Kidney glomerular epithelial cell (primary cell): ENCODE results near the gene DPP4.

Source experiments
- DNase-seq: peaks from one replicate; lab custom pipeline; 2025; lab: John Stamatoyannopoulos, UW

The DPP4 gene

DNA sequence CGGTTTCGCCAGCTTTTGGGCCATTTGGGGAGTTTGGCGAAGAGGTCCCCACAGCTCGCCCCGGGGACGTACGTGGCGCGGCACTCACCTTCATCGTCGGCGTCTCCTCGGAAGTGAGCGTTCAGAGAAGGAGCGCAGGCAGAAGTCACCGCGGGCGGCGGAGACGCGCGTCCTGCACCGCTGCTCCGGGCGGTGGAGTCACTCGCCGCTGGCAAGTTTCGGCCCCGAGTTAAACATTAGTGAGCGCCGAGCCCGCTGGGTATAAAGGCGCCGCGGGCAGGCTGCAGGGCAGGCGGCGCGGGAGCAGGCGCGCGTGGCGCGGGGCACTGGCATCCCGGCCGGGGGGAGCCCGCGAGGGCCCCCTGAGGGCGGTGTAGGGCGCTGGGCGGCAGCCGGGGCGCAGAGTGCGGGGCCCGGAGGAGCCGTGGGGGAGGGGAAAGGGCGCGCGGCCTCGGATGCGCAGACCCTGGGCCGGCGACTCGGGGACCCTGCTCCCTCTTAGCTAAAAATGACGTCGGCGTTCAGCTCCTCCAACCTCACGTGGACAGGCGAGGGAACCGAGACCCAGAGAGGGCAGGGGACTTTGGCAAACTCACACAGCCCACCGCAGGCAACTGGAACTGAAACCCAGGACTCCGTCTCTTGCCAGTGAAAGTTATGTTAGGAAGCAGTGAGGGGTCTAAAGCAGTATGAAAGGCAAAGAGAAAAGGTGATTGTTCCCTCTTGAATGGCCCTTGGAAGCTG lies at the start of gene DPP4:
Gene DPP4 (minus strand): TSS at position 328 of the 744 bp plus-strand sequence. CDS start 234 bp downstream, at position 94.
- DNase-seq = peak; percentile 35

DNA sequence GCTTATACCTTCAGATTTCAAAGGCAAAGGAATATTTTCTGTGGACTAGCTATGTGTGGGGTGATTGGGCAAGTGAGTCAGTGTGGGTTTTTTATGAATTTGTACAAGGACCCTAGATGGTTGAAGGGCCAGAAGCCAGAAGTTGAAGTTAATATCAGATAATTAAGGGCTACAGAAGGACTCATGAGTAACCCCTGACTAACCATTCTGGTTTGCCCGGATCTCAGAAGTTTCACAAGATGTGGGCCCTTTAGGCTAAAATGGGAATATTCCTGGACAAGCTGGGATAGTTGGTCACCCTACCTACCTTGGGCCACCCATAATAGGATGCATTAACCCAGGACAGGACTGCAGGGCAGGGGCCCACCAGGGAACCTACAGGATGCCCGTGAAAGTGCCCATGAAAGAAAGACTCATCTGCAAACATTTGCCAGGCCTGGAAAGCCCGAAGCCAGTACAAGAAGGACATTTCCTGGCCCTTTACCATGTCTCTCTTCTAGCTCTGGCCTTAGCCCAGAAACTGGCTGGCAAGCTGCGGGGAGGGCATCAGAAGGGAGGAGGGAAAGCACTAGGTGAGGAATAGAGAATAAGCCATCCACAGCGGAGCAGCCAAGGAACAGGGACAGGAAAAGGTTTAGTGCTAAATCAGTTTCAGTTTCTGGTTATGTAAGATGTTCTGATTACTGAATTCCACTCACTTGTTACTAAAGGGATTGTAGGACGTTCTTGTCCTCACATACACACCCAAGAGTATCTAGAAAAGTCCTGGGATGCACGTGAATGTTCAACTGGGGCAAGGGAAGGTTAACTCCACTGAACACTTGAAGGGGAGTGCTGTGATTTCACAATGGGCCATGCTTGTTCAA lies 44.4 kb upstream of the DPP4 start:
- DNase-seq = no peak

DNA sequence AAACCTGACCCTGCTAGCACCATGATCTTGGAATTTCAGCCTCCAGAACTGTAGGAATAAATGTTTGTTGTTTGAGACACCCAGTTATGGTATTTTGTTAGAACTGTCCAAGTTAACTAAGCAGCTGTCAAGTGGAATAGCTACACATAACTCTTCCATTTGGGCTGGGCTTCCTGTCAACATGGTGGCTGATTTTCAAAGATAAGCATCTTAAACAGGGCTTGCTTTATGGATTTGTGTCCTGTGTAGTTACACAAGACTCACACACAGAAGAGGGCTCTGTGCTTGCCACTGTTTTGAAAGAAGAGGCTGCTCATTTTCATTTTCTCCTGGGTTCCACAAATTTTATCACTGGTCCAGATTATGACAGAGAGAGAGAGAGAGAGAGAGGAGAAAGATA lies 42.3 kb upstream of the DPP4 start:
- no peak for DNase-seq

DNA sequence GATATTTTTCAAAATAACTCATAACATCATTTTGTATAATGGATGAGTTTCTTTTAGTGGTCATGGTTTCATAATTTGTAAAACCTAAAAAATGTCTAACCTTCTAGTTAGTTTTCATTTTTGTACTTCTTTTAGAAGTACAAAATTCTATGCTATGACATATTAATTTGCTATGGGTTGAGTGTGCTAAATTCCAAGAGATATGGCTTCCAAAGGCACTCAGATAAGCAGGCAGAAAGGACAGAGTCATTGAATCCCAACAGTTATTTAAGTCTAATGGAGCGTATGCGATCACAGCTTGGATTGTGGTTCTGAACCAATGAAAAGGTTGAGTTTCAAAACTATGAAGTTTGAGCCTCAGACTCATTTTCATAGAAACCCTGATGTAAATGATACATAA lies 41.1 kb upstream of the DPP4 start:
- no peak for DNase-seq

DNA sequence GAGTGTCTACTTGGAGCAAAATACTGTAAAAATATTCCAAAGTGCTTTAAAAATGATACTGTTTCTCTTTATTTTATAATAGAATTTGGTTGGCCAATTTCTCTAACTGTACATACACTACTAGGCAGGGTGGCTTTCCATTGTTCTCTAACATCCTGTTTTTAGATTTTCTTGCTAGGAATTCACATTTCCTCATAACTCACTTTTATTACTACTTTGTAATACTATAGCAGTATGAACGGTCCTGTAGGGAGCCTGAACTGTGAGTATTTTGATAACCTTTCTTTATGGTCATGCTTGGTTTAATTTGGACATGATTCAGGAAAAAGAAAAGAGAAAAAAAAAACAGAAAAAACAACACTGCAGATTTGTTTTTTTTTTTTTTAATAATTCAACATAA lies 40.3 kb upstream of the DPP4 start:
- peak; percentile 48 for DNase-seq

DNA sequence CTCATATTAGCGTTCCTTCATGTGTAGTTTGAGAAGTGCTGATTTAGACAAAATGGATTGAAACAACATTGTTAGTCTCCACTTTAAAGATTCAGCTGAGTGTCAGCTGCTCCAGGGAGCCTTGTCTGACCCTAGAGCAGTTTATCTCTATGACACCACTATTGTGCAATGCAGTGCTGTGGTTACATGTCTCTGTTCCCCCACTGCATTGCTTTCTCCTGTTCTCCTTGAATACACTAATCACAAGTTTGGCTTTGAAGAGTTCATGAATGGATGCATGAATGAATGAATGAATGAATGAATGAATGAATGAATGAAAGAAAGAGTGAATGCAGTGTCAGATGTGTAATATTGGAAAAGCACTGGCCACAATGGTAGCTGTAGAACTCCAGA lies 39.8 kb upstream of the DPP4 start:
- peak; percentile 69 for DNase-seq

DNA sequence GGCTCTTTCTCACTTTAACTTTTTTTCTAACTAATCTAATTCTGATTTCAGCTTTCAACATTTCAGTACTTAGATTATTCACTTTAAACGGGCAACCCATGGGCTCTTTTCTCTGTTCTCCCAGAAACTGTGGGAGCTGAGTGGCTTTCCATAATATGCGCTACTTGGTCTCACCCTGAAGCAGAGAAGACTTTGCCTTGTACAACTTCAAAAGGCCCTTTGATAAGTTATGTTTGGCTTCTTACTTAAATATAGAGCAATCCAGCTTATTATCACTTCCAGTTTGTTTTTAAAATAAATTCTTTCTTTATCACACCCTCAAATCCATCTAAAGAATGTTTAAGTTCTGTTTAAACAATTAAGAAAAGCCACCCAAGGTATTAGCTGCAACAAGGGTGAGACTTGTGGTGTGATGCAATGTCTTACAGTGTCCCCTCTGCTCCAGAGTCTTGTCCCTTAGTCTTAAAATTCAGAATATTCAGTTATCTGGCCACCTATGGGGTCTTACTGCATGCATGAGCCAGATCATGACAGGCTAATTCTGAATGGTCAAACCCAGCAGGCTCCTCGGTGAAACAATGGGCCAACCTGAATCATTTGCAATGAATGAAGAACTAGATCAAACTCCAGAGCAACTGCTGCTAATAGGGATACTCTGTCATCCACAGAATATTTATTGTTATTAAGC lies 39.2 kb upstream of the DPP4 start:
- DNase-seq = no peak

DNA sequence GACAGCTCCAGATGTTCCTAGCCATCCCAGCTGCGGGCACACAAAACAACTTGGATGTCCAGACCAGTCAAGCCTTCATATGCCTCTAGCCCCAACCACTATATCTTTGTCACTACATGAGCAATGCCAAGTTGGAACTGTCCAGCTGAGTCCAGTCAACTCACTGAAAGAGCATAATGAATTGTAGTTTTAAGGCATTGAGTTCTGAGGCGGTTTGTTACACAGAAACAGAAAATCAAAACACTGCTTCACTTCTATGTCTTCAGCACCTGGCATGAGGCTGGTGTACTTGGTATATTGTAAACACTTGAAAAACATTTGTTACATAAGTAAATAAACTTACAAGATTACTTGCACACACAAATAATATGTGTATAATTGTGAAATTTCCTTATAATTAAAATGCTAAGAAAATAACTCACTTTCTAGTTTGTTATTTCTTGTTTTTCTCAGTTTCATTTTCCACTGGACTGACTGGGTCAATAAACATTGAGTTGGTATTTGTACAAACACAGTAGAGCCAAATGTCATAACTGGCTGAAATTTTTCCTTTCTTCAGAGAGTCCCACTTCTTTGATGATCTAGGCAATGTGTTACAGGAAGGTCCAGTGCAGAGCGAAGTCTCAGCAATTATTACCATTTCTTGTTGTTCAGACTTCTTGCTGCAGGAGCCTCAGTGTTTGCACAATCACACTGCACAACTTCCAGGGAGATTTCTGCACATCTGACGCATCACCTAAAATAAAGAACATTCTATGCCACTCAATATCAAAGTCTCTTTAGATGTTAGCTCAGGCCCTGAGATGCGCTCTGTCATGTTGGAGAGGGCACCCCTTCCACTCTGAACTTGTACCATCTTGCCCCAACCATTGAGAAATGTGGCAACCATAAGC lies 38.2 kb upstream of the DPP4 start:
- no peak for DNase-seq

DNA sequence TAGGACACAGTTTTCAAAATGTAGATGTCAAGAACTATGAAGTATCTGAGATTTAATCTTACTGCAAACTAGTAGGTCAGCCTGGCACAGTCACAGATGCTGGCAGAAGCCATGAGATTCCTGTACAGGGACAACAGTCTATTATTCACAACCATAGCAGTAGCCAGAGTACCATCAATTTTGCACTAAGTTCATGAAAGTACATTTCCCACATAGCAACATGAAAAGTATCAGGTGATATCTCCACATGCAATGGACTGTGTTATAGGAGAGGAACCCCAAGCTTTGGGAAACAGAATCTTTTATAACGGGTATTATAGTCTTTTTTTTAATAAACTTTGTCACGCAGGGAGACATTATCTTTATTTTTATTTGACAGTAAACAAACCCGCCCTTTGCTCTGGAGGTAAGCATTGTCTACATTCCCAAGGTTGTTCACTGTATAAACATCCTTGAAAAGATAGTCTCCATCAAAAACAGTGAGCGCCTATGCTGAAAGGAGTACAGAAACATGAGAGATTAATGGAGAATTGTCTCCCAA lies 33.4 kb upstream of the DPP4 start:
- no peak for DNase-seq

DNA sequence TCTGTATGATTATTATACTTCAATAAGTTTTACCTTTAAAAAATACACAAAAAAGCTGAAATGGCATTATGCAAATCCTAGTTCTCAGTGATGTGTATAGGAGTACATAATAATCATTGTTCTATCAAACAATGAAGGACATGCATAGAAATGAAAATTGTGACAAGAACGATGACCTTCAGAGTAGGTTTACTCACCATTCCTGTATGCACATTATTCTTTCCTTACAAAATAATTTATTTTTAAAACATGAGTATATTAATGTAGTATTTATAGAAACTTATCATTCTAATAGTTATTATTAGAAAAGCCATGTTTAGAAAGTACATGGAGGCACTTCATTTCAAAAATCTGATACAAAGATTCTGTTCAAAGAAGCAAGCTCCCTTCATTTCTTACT lies 32.7 kb upstream of the DPP4 start:
- DNase-seq = no peak

DNA sequence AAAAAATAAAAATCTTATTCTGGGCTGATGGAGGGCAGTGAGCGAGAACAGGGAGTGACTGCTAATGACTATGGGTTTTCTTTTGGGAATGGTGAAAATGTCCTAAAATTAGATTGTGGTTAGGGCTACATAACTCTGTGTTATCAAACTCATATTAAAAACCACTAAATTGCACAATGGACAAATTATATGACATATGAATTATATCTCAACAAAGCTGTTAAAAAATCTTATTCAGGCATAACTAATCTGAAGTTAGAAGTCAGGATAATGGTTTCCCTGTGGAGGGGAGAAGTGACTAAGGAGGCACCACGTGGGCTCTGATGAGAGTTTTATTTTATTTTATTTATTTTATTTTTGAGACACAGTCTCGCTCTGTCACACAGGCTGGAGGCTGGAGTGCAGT lies 32.1 kb upstream of the DPP4 start:
- DNase-seq = peak; percentile 96

DNA sequence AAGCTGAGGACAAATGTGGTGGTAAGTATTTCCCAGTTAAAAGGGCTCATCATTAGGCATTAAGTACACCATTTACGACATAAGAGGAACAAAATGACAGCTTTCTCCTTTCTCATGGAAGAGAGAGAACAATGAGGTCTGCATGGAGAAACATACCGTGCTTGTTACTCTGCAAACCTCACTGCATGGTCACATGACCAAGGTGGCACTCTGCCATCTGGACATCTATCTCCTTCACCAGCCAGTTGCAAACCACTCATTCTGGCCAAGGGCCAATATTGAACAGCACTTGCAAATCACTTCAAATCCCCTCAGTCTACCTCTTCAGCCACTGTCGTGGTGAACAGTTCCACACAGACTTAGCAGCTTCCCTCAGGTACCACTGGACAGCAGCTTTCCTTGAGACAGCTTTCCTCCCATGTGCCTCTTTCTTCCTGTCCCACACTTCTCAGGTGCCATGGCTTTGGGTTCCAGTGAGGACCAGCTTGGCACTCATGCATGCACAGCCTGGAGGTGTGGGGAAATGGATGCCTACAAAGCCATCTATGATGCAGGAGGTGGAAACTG lies 29.5 kb upstream of the DPP4 start:
- no peak for DNase-seq

DNA sequence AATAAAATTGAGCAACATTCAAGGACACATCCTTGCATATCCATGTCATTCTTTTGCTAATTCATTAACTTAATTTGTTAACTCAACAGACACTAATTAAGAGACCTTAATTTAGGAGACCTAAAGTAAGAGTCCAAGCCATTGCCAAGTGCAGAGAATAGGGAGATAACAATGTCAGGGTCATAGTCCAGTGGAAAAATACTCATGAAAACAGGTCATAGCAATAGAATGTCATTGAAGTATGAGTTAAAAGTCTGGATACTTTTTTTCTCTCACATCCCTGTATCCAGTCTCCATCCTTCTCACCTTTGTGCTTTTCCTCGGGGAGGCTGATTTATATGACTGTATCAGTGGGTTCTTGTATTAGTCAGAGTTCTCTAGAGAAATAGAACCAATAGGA lies 26.6 kb upstream of the DPP4 start:
- no peak for DNase-seq

DNA sequence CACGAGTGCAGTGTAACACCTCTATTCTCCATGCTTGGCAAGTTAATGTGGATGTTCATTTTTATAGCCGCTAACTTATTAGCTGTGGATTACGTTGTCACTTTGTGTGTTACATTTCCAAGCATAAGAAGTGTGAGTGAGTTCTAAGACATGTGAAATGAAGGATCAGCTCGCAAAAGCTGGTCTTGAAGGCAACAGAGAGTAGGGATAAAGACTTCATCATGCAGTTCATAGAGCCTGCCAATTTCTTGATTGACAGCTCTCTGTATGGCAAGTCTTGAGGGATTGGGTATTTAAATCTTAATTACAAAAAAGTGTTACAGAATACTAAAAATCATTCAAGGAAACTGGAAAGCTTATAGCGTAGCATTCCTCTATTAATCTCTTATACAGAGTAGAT lies 25.8 kb upstream of the DPP4 start:
- no peak for DNase-seq

DNA sequence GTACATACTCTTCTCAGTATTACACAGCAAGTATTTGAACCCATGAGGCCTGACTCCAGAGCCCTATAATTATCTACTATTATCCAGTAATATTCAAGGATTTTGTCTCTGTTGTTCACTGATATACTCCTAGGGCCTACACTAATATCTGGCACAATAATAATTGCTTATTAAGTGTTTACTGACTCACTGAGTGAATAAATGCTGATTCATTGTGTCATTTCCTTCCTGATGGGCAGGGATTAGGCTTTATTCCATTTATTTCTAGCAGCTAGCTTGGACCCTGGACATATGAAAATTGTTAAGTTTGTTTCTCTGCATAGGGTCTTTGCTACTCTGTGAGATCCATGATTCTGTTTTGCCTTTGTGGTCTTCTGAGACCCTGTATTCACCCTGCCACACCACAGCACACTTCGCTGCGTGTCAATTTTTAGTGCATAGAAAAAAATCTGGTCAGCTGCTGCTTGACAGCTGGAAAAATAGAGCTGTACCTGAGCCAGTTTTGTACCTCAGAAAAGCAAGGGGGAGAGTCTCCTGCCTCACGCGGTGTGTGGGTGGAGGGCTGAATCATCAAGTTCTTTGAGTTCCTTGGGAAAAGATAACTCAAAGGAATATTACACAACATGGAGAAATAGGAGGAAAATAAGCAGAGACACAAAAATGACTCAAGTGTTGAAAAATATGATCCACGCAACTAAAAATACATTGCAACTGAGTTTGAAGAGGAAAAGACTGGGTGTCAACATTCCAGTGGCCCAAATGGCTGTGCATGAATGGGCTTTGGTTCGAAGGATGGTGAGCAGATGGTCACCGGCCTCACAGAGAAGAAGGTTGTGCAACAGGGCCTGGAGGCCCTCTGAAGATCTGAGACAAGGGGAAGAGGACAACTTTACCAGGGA lies 18.9 kb upstream of the DPP4 start:
- DNase-seq = peak; percentile 82

DNA sequence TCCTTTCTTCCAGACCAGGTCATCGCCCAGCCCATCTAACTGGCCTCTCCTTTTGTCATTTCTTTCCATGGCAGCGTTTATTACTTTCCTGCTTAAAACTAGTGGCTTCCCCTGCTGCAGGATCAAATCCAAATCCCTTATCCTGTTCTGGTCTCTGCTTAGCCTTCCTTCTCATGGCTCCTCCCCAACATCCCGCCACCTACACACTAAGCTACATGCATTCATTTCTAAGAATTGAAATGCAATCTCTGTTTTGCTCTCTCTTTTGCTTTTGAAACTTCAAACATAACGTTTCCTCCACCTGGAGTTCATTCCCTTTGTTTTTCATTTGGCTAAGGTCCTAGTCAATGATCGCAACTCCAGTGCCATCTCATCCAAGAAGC lies 18.0 kb upstream of the DPP4 start:
- DNase-seq = no peak

DNA sequence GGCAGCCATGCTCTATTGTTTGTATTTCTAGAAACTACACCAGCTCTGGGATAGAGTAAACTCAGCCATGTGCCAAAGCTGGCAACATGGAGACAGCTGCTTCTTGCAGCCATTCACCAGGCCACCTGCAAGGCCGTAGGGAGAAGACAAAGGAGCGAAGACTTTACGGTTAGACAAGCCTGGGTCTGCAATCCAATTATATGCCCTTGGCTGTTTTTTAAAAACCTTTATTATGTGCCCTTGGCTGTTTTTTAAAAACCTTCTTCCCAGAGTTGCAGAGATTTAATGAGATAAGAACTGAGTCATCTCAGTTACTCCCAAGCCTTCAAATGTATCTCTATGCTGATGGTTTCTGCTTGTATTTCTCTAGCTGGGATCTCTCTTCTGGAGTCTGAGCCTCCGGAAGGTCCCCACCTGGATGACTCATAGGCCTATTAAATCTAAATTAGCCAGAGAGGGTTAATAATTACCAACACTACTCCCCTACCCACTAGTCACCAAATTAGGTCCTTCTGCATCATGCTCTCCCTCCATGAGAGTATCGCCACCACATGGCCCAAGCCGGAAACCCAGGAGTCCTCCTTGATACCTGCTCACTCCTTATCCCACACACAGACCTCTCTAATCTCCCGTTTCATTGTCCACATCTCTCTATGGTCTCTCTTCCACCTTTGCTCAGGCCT lies 17.5 kb upstream of the DPP4 start:
- DNase-seq = peak; percentile 83

DNA sequence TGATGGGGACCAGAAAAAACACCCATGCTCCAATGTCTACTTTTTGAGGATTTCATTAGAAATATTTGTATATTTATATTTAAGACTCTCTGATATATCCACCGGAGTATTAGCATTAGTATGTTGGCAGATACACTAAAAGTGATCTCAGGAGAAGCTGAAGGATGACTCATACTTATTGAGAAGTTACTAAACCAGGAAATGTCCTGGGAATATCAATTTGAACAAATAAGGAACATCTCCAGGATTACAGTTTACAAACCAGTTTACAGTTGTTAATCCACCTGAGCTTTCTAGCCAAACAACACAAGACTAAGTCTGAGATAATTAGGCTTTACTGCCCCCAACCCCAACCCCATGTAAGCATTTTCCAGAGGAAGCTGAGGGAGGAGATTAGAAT lies 16.1 kb upstream of the DPP4 start:
- peak; percentile 25 for DNase-seq

DNA sequence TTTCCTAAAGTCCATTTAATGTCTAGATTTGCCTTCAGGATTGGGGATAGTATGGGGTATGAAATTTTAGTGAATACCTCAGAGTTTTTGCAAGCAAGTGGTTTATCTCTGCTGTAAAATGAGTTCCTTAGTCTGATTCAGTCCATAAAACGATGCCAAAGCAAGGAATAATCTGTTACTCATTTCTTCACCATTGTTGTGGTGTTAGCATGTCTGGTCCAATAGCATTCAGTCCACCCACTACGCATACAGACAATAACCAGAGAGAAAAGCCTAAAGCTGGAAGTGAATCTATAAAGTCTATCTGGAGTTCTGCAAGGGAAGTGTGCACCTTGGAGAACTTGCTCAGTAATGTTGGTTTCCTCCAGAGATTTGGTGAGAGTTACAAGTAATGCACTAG lies 12.9 kb upstream of the DPP4 start:
- no peak for DNase-seq
